Ishikawa (cell line): Measurements from ENCODE around the gene SLC44A4.

Experiments used
- CEBPB ChIP-seq: IDR thresholded peaks from 2 replicates; pipeline ENCODE4 v1.6.1; 2012
- CREB1 ChIP-seq: IDR thresholded peaks from 2 replicates; pipeline ENCODE4 v1.6.1; 2012; ENCODE audit warnings: low read depth
- EGR1 ChIP-seq: IDR thresholded peaks from 2 replicates; pipeline ENCODE4 v1.6.1; 2012
- EP300 ChIP-seq: IDR thresholded peaks from 2 replicates; pipeline ENCODE4 v1.6.1; 2012; ENCODE audit warnings: borderline replicate concordance
- FOXM1 ChIP-seq: IDR thresholded peaks from 2 replicates; pipeline ENCODE4 v1.6.1; 2012; ENCODE audit warnings: low read depth, borderline replicate concordance
- MAX ChIP-seq: IDR thresholded peaks from 2 replicates; pipeline ENCODE4 v1.6.1; 2012
- NFIC ChIP-seq: IDR thresholded peaks from 2 replicates; pipeline ENCODE4 v1.6.1; 2012
- RAD21 ChIP-seq: IDR thresholded peaks from 2 replicates; pipeline ENCODE4 v1.6.1; 2012; ENCODE audit warnings: low read depth
- REST ChIP-seq: IDR thresholded peaks from 2 replicates; pipeline ENCODE4 v1.6.1; 2012; ENCODE audit warnings: low read depth, mild to moderate bottlenecking
- TAF1 ChIP-seq: IDR thresholded peaks from 2 replicates; pipeline ENCODE4 v1.6.1; 2012; ENCODE audit warnings: low read depth, mild to moderate bottlenecking
- TCF12 ChIP-seq: IDR thresholded peaks from 2 replicates; pipeline ENCODE4 v1.6.1; 2012; ENCODE audit warnings: low read depth
- TEAD4 ChIP-seq: IDR thresholded peaks from 2 replicates; pipeline ENCODE4 v1.6.1; 2012
- USF1 ChIP-seq: IDR thresholded peaks from 2 replicates; pipeline ENCODE4 v1.6.1; 2012
- YY1 ChIP-seq: IDR thresholded peaks from 2 replicates; pipeline ENCODE4 v1.6.1; 2012; ENCODE audit warnings: low read depth
- ZBTB7A ChIP-seq: IDR thresholded peaks from 2 replicates; pipeline ENCODE4 v1.6.1; 2012; ENCODE audit warnings: low read depth

Gene SLC44A4

DNA sequence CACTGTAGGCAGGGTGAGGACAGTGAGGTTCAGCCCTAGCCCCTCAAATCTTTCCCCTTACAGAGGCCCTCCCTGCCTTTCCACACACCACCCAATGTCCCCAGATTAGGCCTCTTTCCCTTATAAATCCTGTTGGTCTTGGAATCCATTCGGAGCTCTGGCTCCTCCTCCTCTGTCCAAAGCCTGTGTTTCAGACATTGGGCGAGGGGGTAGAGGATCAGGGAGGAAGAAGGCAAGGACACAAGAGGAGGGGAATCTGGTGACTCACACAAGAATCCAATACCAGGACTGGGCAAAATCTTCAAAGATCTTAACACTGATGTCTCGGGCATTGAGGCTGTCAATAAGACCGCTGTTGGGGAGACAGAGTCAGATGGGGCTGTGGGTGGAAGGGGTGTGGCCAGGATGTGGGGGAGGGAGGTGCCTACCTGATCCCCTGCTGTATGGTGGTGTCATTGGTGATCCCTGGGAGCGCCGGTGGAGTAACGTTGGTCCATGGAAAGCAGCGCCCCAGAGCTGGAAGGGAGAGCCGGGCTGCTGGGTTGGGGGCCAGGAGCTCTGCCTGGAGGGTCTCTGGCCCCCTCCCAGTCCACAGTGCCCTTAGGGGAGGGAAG is 7.6 kb downstream of the SLC44A4 start:
- TF ChIP-seq CREB1 (no peak), TEAD4 (no peak), NFIC (no peak), USF1 (no peak)

- TF ChIP-seq CREB1 (no peak), FOXM1 (no peak), EGR1 (no peak), NFIC (no peak), REST (no peak), TAF1 (no peak), CEBPB (no peak), TCF12 (no peak), ZBTB7A (no peak)
Measured at GRCh38 chr6:31870385-31870921, 8.3 kb downstream of the SLC44A4 start.

DNA sequence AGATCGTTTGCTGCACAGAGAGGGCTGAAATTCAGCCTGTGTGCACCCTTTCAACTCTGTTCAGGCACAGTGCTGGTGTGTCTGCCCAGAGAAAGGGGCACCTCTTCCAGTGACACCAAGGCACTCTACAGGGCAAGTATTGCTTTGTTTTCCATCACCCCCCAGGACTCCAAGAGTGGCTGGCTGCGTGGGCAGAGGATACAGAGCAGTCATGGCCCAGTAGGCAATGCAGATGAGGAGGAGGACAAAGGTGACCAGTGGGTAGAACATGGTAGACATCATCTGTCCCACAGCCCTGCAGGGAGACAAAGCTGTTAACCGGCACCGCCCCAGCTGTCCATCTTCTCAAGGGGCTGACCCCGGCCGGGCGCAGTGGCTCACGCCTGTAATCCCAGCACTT is 9.5 kb downstream of the SLC44A4 start:
- TF ChIP-seq MAX (no peak), TCF12 (no peak), CEBPB (no peak), FOXM1 (no peak), EGR1 (no peak), CREB1 (no peak), REST (no peak), NFIC (no peak), ZBTB7A (no peak), YY1 (no peak)

GRCh38 chr6:31865205-31866118 is 13.3 kb downstream of the SLC44A4 start:
- TF ChIP-seq EP300 (no peak), REST (no peak), TAF1 (no peak), CEBPB (no peak), MAX (no peak), EGR1 (no peak), USF1 (no peak), YY1 (no peak), FOXM1 (no peak), NFIC (no peak), TEAD4 (no peak), RAD21 (no peak), ZBTB7A (no peak), CREB1 (no peak), TCF12 (no peak)
